ENCODE data around the gene AMZ2. TPM values are rescaled to one million over a fixed set of nuclear protein-coding genes. Genes with fewer than 3 reads are reported as not detected.
"Not testable (repeated sequence)": the region's sequence is repeated elsewhere in the genome, so short reads cannot be mapped to it uniquely, and the experiment has no call there.

The AMZ2 gene
- total RNA-seq, 1 experiment from 2014 or later: 62.2 TPM

DNA sequence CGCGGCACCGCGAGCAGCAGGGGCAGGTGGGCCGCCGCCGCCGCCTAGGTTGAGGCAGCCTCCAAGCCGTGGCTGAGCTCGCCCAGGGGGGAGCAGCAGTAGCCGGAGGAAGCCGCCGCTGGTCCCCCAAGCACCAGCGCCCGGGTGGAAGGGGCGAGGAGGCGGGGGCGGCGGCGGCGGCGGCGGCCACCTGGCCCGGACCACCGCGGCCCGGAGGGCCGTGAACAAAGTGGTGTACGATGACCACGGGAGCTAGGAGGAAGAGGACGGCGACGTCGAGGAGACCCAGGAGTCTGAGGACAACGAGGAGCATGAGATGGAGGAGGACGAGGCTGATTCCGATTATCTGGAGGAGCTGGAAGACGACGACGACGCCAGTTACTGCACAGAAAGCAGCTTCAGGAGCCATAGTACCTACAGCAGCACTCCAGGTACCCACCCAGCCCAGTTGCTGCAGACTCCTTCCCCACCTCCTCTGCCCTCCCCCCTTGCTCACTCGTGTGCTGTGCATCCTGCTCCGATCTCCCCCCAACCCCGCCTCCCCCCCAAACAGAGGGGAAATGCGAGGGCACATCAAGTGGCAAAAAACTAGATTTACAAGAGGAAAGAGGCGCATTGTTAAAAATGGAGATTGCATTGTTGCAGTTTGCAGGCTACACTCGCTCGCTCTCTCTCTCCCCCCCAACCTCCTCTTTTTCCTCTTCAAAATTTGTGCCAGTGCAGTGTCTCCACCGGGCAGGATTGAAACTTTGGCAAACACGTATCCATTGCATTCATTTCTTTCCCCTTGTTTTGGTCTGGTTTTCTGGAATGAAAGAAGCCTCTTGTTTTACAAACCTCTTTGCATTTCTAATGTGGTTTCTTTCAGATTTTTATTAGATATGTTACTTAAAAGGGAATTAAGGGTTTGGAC is 41.8 kb upstream of the AMZ2 start:
- CTCF ChIA-PET: interaction anchor here (0.5 to 2.1 kb wide), 5 partner anchors 42 to 386 kb away, joined by 3 to 6 read pairs (median 3); partner anchors contain the start of genes AMZ2 and WIPI1
- TF ChIP-seq, protein P1, sequence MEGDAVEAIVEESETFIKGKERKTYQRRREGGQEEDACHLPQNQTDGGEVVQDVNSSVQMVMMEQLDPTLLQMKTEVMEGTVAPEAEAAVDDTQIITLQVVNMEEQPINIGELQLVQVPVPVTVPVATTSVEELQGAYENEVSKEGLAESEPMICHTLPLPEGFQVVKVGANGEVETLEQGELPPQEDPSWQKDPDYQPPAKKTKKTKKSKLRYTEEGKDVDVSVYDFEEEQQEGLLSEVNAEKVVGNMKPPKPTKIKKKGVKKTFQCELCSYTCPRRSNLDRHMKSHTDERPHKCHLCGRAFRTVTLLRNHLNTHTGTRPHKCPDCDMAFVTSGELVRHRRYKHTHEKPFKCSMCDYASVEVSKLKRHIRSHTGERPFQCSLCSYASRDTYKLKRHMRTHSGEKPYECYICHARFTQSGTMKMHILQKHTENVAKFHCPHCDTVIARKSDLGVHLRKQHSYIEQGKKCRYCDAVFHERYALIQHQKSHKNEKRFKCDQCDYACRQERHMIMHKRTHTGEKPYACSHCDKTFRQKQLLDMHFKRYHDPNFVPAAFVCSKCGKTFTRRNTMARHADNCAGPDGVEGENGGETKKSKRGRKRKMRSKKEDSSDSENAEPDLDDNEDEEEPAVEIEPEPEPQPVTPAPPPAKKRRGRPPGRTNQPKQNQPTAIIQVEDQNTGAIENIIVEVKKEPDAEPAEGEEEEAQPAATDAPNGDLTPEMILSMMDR (IDR thresholded peaks at IDR 0.05; ENCODE audit: unreplicated experiment): no peak
- Mint-ChIP-seq H3K27me3 (ENCODE audit: unreplicated experiment) (peaks cover 14% of the 10 kb centered on the region), H3K36me3 (ENCODE audit: insufficient read depth, unreplicated experiment) (peaks cover 20% of the 10 kb centered on the region), H3K4me1 (ENCODE audit: low read depth, unreplicated experiment) (no peaks in the 10 kb centered on the region), H3K4me3 (ENCODE audit: low read depth, unreplicated experiment) (peak overlapping the region; percentile 62), H3K27ac (ENCODE audit: unreplicated experiment) (no peak overlapping the region), H3K9me3 (ENCODE audit: low read depth, unreplicated experiment) (no peaks in the 10 kb centered on the region)
- BruUV-seq (replicated peaks): no TSS peak
- intact Hi-C loops (cut with micrococcal nuclease; ENCODE audit: unreplicated experiment): no loop called here
- DNase-seq: no peak

DNA sequence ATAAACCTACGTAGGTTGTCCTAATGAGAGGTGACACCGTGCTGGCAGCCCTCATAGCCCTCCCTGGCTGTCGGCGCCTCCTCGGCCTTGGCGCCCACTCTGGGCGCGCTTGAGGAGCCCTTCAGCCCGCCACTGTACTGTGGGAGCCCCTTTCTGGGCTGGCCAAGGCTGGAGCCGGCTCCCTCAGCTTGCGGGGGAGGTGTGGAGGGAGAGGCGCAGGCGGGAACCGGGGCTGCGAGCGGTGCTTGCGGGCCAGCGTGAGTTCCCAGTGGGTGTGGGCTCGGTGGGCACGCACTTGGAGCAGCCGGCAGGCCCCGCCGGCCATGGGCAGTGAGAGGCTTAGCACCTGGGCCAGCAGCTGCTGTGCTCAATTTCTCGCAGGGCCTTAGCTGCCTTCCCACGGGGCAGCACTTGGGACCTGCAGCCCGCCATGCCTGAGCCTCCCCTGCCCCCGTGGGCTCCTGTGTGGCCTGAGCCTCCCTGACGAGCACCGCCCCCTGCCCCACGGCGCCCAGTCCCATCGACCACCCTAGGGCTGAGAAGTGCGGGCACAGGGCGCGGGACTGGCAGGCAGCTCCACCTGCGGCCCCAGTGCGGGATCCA is 40.1 kb upstream of the AMZ2 start:
- DNase-seq: no peak
- Mint-ChIP-seq H3K36me3 (ENCODE audit: insufficient read depth, unreplicated experiment) (peaks cover 20% of the 10 kb centered on the region), H3K27me3 (ENCODE audit: unreplicated experiment) (peaks cover 15% of the 10 kb centered on the region), H3K4me1 (ENCODE audit: low read depth, unreplicated experiment) (no peaks in the 10 kb centered on the region), H3K9me3 (ENCODE audit: low read depth, unreplicated experiment) (no peaks in the 10 kb centered on the region), H3K4me3 (ENCODE audit: low read depth, unreplicated experiment) (no peak overlapping the region), H3K27ac (ENCODE audit: unreplicated experiment) (no peak overlapping the region)
- TF ChIP-seq, protein P1 (IDR thresholded peaks at IDR 0.05; ENCODE audit: unreplicated experiment): no peak
- intact Hi-C loops (cut with micrococcal nuclease; ENCODE audit: unreplicated experiment): no loop called here
- BruUV-seq (replicated peaks): no TSS peak
- CTCF ChIA-PET: no interaction called here

DNA sequence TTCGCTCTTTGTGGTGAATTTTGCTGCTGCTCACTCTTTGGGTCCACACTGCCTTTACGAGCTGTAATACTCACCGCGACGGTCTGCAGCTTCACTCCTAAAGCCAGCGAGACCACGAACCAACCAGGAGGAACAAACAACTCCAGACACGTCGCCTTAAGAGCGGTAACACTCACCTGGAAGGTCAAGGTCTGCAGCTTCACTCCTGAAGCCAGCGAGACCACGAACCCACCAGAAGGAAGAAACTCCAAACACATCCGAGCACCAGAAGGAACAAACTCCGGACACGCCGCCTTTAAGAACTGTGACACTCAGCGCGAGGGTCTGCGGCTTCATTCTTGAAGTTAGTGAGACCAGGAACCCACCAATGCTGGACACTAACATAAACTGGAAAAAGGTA is 39.2 kb upstream of the AMZ2 start:
- BruUV-seq (replicated peaks); DNase-seq; H3K4me1 Mint-ChIP-seq (ENCODE audit: low read depth, unreplicated experiment); intact Hi-C loops (cut with micrococcal nuclease; ENCODE audit: unreplicated experiment); H3K27ac Mint-ChIP-seq (ENCODE audit: unreplicated experiment); H3K9me3 Mint-ChIP-seq (ENCODE audit: low read depth, unreplicated experiment); H3K4me3 Mint-ChIP-seq (ENCODE audit: low read depth, unreplicated experiment); CTCF ChIA-PET: not testable (repeated sequence)
- Mint-ChIP-seq H3K36me3 (ENCODE audit: insufficient read depth, unreplicated experiment) (peaks cover 20% of the 10 kb centered on the region), H3K27me3 (ENCODE audit: unreplicated experiment) (peaks cover 15% of the 10 kb centered on the region)

DNA sequence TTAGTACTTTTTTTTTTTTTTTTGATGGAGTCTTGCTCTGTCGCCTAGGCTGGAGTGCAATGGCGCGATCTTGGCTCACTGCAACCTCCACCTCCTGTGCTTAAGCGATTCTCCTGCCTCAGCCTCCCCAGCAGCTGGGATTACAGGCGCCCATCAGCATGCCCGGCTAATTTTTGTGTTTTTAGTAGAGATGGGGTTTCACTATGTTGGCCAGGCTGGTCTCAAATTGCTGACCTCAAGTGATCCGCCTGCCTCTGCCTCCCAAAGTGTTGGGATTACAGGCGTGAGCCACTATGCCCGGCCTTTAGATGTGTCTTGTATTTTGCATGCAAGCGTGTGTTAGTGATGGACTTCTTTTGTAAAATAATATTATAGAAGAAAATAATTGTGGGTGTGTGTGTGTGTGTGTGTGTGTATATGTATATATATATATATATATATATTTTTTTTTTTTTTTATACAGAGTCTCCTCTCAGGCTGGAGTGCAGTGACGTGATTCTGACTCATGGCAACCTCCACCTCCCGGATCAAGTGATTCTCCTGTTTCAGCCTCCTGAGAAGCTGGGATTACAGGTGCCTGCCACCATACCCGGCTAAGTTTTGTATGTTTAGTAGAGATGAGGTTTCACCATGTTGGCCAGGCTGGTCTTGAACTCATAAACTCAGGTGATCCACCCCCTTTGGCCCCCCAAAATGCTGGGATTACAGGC is 38.5 kb upstream of the AMZ2 start:
- DNase-seq; CTCF ChIA-PET; intact Hi-C loops (cut with micrococcal nuclease; ENCODE audit: unreplicated experiment); H3K9me3 Mint-ChIP-seq (ENCODE audit: low read depth, unreplicated experiment); H3K4me3 Mint-ChIP-seq (ENCODE audit: low read depth, unreplicated experiment); H3K27ac Mint-ChIP-seq (ENCODE audit: unreplicated experiment); H3K4me1 Mint-ChIP-seq (ENCODE audit: low read depth, unreplicated experiment); BruUV-seq (replicated peaks): not testable (repeated sequence)
- H3K36me3 Mint-ChIP-seq (ENCODE audit: insufficient read depth, unreplicated experiment): peaks cover 20% of the 10 kb centered on the region
- peaks cover 20% of the 10 kb centered on the region for H3K27me3 Mint-ChIP-seq (ENCODE audit: unreplicated experiment)

DNA sequence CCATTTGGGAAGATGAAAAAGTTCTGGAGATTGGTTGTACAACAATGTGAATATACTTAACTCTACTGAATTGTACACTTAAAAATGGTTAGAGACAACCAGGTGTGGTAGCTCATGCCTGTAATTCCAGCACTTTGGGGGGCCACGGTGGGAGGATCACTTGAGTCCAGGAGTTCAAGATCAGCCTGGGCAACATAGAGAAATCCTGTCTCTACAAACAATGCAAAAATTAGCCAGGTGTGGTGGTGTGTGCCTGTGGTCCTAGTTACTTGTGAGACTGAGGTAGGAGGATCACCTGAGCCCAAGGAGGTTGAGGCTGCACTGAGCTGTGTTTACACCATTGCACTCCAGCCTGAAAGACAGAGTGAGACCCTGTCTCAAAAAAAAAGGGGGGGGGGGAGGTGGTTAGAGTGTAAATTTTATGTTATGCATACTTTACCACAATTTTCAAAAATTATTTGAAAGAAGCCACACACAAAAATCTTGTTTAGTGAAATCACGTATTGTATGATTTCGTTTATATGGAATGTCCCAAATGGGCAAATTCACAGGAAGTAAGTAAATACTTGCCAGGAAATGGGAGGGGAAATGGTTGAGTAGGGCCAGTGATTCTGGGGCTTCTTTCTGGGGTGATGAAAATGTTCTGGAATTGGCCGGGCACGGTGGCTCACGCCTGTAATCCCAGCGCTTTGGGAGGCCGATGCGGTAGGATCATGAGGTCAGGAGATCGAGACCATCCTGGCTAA is 37.1 kb upstream of the AMZ2 start:
- H3K36me3 Mint-ChIP-seq (ENCODE audit: insufficient read depth, unreplicated experiment): peaks cover 8% of the 10 kb centered on the region
- no peaks in the 10 kb centered on the region for H3K4me1 Mint-ChIP-seq (ENCODE audit: low read depth, unreplicated experiment)
- TF ChIP-seq, protein P1 (IDR thresholded peaks at IDR 0.05; ENCODE audit: unreplicated experiment): no peak
- peaks cover 28% of the 10 kb centered on the region for H3K27me3 Mint-ChIP-seq (ENCODE audit: unreplicated experiment)
- no peaks in the 10 kb centered on the region for H3K9me3 Mint-ChIP-seq (ENCODE audit: low read depth, unreplicated experiment)
- H3K27ac Mint-ChIP-seq (ENCODE audit: unreplicated experiment): no peak overlapping the region
- BruUV-seq (replicated peaks): no TSS peak
- CTCF ChIA-PET: no interaction called here
- intact Hi-C loops (cut with micrococcal nuclease; ENCODE audit: unreplicated experiment): no loop called here
- no peak overlapping the region for H3K4me3 Mint-ChIP-seq (ENCODE audit: low read depth, unreplicated experiment)
- no peak for DNase-seq

DNA sequence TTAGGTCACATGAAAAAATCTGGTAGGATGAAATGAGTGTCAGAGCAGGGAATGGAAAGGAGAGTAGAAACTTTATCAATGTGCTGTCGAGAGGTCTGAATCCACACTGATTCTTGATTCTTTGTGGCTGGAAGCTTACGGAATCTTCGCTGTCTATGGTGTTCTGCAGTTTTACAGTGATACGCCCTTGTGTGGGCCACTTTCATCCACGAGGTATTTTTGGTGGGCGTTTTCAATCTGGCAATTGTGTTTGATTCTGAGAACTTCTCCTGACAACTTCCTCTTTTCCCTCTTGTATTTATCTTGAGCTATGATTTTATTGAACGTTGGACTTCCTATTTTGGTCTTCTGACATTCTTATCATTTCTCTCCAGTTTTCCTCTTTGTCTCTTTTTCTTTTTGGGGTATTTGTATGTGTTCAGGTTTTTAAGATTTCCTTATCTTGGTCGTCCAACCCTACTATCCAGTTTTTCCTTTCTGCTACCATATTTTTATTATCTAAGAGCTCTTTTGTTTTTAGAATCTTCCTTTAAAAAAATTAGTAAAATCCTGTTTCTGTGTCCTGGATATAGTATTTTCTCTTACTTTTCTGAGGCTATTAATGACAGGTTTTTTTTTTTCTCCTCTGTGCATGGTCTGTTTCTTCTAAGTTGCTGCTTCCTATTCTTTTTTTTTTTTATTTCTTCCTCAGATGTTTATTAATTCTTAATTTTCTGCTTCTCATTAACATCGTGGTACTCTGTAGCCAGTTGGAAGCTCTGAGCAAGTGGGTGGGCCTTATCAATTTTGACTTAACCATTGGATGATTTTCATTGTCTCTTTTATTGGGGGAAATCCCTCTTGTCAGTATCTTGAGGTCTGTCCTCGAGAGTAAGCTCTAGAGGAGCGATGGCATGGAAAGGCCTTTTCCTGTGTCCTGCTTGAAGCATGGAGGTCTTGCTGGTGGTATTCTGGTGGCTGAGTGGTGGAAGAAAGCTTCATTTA is 34.1 kb upstream of the AMZ2 start:
- DNase-seq; intact Hi-C loops (cut with micrococcal nuclease; ENCODE audit: unreplicated experiment); H3K36me3 Mint-ChIP-seq (ENCODE audit: insufficient read depth, unreplicated experiment); BruUV-seq (replicated peaks); H3K4me1 Mint-ChIP-seq (ENCODE audit: low read depth, unreplicated experiment); H3K4me3 Mint-ChIP-seq (ENCODE audit: low read depth, unreplicated experiment); H3K27ac Mint-ChIP-seq (ENCODE audit: unreplicated experiment); H3K9me3 Mint-ChIP-seq (ENCODE audit: low read depth, unreplicated experiment): not testable (repeated sequence)
- CTCF ChIA-PET: interaction anchor here (0.6 kb wide), 1 partner anchor 111 kb away, joined by 3 read pairs; no protein-coding TSS in a partner anchor
- H3K27me3 Mint-ChIP-seq (ENCODE audit: unreplicated experiment): peaks cover 31% of the 10 kb centered on the region
